Mesothelial cell of epicardium (in vitro differentiated cells): ENCODE data around the gene GULP1. TPM values are rescaled to one million over a fixed set of nuclear protein-coding genes. Genes with fewer than 3 reads are reported as not detected.

Experiments used
- DNase-seq, 2 experiments: peaks; one replicate each; pipeline ENCODE4 v3.0.0; 2021; ENCODE audit warnings: low spot score in 2 of 2; ENCODE audit not compliant: unreplicated experiment in 2 of 2
- H3K27ac Mint-ChIP-seq: 2 replicates; pipeline ENCODE4 v1.8.0; 2021; ENCODE audit warnings: mixed read lengths
- H3K27me3 Mint-ChIP-seq: 2 replicates; pipeline ENCODE4 v1.8.0; 2021; ENCODE audit warnings: low read depth, mixed read lengths
- H3K36me3 Mint-ChIP-seq: 2 replicates; pipeline ENCODE4 v1.8.0; 2021; ENCODE audit warnings: mixed read lengths
- H3K4me1 Mint-ChIP-seq: 2 replicates; pipeline ENCODE4 v1.8.0; 2021; ENCODE audit warnings: mixed read lengths
- H3K4me3 Mint-ChIP-seq: 2 replicates; pipeline ENCODE4 v1.8.0; 2021; ENCODE audit warnings: mild to moderate bottlenecking, moderate library complexity, mixed read lengths
- H3K9me3 Mint-ChIP-seq: 2 replicates; pipeline ENCODE4 v1.8.0; 2021; ENCODE audit warnings: mixed read lengths
- total RNA-seq: library from RNA; stranded (reverse); gene quantifications from 3 replicates; pipeline ENCODE4 v1.2.1, GENCODE V29; 2021
- TF ChIP-seq, protein P1 (sequence below): fragments of 200-600 bp; sonication (generic); IDR thresholded peaks from one replicate; pipeline ENCODE4 v1.5.0; 2021; ENCODE audit warnings: antibody characterized with exemption; ENCODE audit not compliant: unreplicated experiment

Gene GULP1
- total RNA-seq, 1 donor from 2014 or later = 58.5 TPM

GRCh38 chr2:188345831-188346458 is 54.3 kb downstream of the GULP1 start:
- TF ChIP-seq, protein P1, sequence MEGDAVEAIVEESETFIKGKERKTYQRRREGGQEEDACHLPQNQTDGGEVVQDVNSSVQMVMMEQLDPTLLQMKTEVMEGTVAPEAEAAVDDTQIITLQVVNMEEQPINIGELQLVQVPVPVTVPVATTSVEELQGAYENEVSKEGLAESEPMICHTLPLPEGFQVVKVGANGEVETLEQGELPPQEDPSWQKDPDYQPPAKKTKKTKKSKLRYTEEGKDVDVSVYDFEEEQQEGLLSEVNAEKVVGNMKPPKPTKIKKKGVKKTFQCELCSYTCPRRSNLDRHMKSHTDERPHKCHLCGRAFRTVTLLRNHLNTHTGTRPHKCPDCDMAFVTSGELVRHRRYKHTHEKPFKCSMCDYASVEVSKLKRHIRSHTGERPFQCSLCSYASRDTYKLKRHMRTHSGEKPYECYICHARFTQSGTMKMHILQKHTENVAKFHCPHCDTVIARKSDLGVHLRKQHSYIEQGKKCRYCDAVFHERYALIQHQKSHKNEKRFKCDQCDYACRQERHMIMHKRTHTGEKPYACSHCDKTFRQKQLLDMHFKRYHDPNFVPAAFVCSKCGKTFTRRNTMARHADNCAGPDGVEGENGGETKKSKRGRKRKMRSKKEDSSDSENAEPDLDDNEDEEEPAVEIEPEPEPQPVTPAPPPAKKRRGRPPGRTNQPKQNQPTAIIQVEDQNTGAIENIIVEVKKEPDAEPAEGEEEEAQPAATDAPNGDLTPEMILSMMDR = no peak
- Mint-ChIP-seq H3K4me1 (peaks cover 28% of the 10 kb centered on the region), H3K36me3 (no peaks in the 10 kb centered on the region), H3K4me3 (no peak overlapping the region), H3K27ac (no peak overlapping the region), H3K27me3 (no peaks in the 10 kb centered on the region), H3K9me3 (no peaks in the 10 kb centered on the region)
- no peak for DNase-seq

GRCh38 chr2:188349019-188349418 is 57.3 kb downstream of the GULP1 start:
- TF ChIP-seq, protein P1 = no peak
- Mint-ChIP-seq H3K4me3 (no peak overlapping the region), H3K9me3 (no peaks in the 10 kb centered on the region), H3K27ac (no peak overlapping the region), H3K27me3 (no peaks in the 10 kb centered on the region), H3K36me3 (peaks cover 3% of the 10 kb centered on the region), H3K4me1 (peaks cover 25% of the 10 kb centered on the region)
- DNase-seq = no peak

- Mint-ChIP-seq H3K27me3 (no peaks in the 10 kb centered on the region), H3K4me1 (peaks cover 2% of the 10 kb centered on the region), H3K27ac (no peak overlapping the region), H3K9me3 (peaks cover 32% of the 10 kb centered on the region), H3K4me3 (no peak overlapping the region), H3K36me3 (peaks cover 25% of the 10 kb centered on the region)
- DNase-seq = no peak
- TF ChIP-seq, protein P1 = no peak
These were observed 61.6 kb downstream of the GULP1 start for GRCh38 chr2:188353282-188353681.

DNA sequence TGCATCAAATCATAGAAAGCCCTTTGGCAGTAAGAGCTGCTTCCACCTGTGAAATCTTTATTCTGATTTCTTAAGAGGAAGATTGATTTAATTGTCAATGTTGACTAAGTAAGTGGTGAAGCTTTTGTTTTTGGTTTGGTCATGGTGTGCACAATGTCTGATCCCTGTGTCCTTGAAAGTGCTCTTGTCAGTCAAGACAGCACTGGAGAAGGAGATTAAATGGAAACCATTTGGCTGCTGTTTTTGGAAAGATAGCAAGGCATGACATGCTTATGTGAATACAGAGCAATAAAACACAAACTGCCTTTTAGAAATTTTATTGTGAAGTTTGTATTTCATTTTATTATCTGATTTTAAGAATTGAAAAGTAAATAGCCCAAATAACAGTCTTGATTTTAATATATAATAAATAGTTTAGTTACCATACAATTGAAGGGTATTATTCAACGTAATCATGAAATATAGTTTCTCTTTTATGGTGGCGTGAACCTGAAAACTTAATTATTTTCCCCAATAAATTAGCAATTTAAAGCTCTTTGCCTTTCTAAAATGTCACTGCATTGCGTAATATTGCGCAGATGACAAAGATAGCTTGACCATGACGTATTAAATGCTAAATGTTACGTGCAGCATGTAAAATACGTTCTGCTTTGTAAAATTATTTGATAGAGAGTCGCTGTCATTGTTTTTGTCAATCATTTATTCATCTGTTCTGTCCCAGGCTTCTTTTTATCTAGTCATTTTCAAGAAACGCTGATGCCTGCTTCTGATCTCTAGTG is 69.0 kb downstream of the GULP1 start:
- DNase-seq = no peak
- Mint-ChIP-seq H3K4me3 (no peak overlapping the region), H3K9me3 (peaks cover 18% of the 10 kb centered on the region), H3K27me3 (no peaks in the 10 kb centered on the region), H3K4me1 (no peaks in the 10 kb centered on the region), H3K27ac (no peak overlapping the region), H3K36me3 (peaks cover 10% of the 10 kb centered on the region)
- TF ChIP-seq, protein P1 = no peak

DNA sequence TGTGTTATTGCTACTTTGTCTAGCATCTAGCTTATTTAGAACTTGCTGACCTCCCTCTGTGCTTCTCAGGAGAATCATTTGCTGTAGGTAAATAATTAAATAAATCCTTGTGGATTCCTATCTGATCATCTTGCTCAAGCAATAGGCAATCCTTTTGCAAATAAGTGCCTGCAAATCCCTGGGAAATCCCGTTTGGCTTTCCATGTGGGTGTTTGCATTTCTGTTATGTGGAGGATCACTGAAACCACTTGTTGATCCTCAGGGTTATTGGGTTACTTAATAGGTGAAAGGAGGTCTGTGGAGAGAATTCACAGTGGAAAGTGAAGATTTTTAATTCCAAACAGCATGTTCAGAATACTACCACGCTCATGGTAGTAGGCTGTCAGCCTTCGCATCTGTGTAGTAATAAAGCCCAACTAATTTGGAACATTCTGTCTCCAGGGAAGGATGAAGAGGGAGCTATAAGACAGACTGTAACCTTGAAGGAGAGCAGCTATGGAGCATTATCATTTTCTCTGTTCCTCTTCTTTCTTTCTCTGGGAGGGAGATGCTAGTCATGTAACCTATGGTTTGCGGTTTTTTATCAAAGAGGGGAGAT is 72.5 kb downstream of the GULP1 start:
- TF ChIP-seq, protein P1 = no peak
- no peak overlapping the region for H3K4me3 Mint-ChIP-seq
- H3K4me1 Mint-ChIP-seq = no peaks in the 10 kb centered on the region
- no peaks in the 10 kb centered on the region for H3K9me3 Mint-ChIP-seq
- no peaks in the 10 kb centered on the region for H3K27me3 Mint-ChIP-seq
- no peak for DNase-seq
- no peaks in the 10 kb centered on the region for H3K36me3 Mint-ChIP-seq
- no peak overlapping the region for H3K27ac Mint-ChIP-seq
